NCI-H1436 treated with DMSO at 0.1 percent for 48 hours (cell line): ENCODE measurements around the gene STXBP4.

Experiments
- DNase-seq: peaks from one replicate; lab custom pipeline; 2025; lab: John Stamatoyannopoulos, UW

STXBP4 gene

GRCh38 chr17:54968262-54968987 is at the start of gene STXBP4, which contains the start of gene COX11:
TSS of gene STXBP4 (plus strand) at chr17:54968765. CDS start at chr17:54986220, 17,455 bp downstream.
TSS of gene COX11 (minus strand) at chr17:54968654. CDS start at chr17:54968646, 8 bp downstream.
- peak; percentile 92 for DNase-seq

- no peak for DNase-seq
These were observed 49.1 kb upstream of the STXBP4 start for GRCh38 chr17:54919425-54919824.

- DNase-seq: no peak
These were observed 47.7 kb upstream of the STXBP4 start for GRCh38 chr17:54920819-54921218.

- DNase-seq: no peak
These were observed 44.2 kb upstream of the STXBP4 start for GRCh38 chr17:54924405-54924804.

- no peak for DNase-seq
These were observed 41.0 kb upstream of the STXBP4 start for GRCh38 chr17:54927525-54927924.

- no peak for DNase-seq
These were observed 35.9 kb upstream of the STXBP4 start for GRCh38 chr17:54932711-54933110.

GRCh38 chr17:54933921-54934320 is 34.6 kb upstream of the STXBP4 start:
- DNase-seq: no peak

- no peak for DNase-seq
These were observed 33.1 kb upstream of the STXBP4 start for GRCh38 chr17:54935471-54935870.

GRCh38 chr17:54937018-54937417 is 31.5 kb upstream of the STXBP4 start:
- no peak for DNase-seq

GRCh38 chr17:54937426-54937825 is 31.1 kb upstream of the STXBP4 start:
- DNase-seq: no peak

GRCh38 chr17:54941285-54941684 is 27.3 kb upstream of the STXBP4 start:
- DNase-seq: no peak

- DNase-seq: no peak
These were observed 23.8 kb upstream of the STXBP4 start for GRCh38 chr17:54944796-54945195.

- DNase-seq: no peak
These were observed 23.3 kb upstream of the STXBP4 start for GRCh38 chr17:54945231-54945630.

- DNase-seq: no peak
These were observed 22.9 kb upstream of the STXBP4 start for GRCh38 chr17:54945671-54946070.

GRCh38 chr17:54947396-54947795 is 21.2 kb upstream of the STXBP4 start:
- DNase-seq: no peak

GRCh38 chr17:54948380-54948779 is 20.2 kb upstream of the STXBP4 start:
- no peak for DNase-seq

GRCh38 chr17:54950116-54950515 is 18.4 kb upstream of the STXBP4 start:
- DNase-seq: no peak

- no peak for DNase-seq
These were observed 17.3 kb upstream of the STXBP4 start for GRCh38 chr17:54951286-54951685.

- DNase-seq: no peak
These were observed 11.8 kb upstream of the STXBP4 start for GRCh38 chr17:54956791-54957190.

- no peak for DNase-seq
These were observed 824 bp upstream of the STXBP4 start for GRCh38 chr17:54967621-54968261.

GRCh38 chr17:54968988-54969332 is 395 bp downstream of the STXBP4 start:
- no peak for DNase-seq

- no peak for DNase-seq
These were observed 1.4 kb downstream of the STXBP4 start for GRCh38 chr17:54969658-54970572.

GRCh38 chr17:54971147-54971546 is 2.6 kb downstream of the STXBP4 start:
- DNase-seq: no peak
